ENCODE results near the gene USP30. TPM values are rescaled to one million over a fixed set of nuclear protein-coding genes. Genes with fewer than 3 reads are reported as not detected.
A peak's percentile ranks its signal among the peaks of the same experiment; 100 is the strongest.
"Not testable (repeated sequence)": the region's sequence is repeated elsewhere in the genome, so short reads cannot be mapped to it uniquely, and the experiment has no call there.

Gene USP30
- total RNA-seq, 1 donor from 2014 or later, result 6.8 TPM

- Mint-ChIP-seq H3K4me3 (ENCODE audit: low read depth) (no peak overlapping the region), H3K9me3 (no peaks in the 10 kb centered on the region), H3K27me3 (ENCODE audit: low read depth) (peaks cover 8% of the 10 kb centered on the region), H3K27ac (no peak overlapping the region), H3K36me3 (ENCODE audit: low read depth) (no peaks in the 10 kb centered on the region), H3K4me1 (ENCODE audit: low read depth) (no peaks in the 10 kb centered on the region)
- no peak for DNase-seq (ENCODE audit: low spot score)
- intact Hi-C loops (cut with micrococcal nuclease), result no loop called here
Observed at GRCh38 chr12:109029411-109029810, 23.0 kb upstream of the USP30 start.

GRCh38 chr12:109033239-109034196 is 18.9 kb upstream of the USP30 start:
- intact Hi-C loops (cut with micrococcal nuclease), result no loop called here
- Mint-ChIP-seq H3K4me1 (ENCODE audit: low read depth) (no peaks in the 10 kb centered on the region), H3K36me3 (ENCODE audit: low read depth) (no peaks in the 10 kb centered on the region), H3K4me3 (ENCODE audit: low read depth) (no peak overlapping the region), H3K27ac (no peak overlapping the region), H3K27me3 (ENCODE audit: low read depth) (peaks cover 12% of the 10 kb centered on the region), H3K9me3 (peaks cover 9% of the 10 kb centered on the region)
- DNase-seq (ENCODE audit: low spot score), result no peak

- Mint-ChIP-seq H3K4me3 (ENCODE audit: low read depth) (no peak overlapping the region), H3K36me3 (ENCODE audit: low read depth) (no peaks in the 10 kb centered on the region)
- intact Hi-C loops (cut with micrococcal nuclease), result no loop called here
Observed at GRCh38 chr12:109036975-109037374, 15.4 kb upstream of the USP30 start.

GRCh38 chr12:109044241-109044640 is 8.1 kb upstream of the USP30 start:
- peaks cover 17% of the 10 kb centered on the region for H3K27me3 Mint-ChIP-seq (ENCODE audit: low read depth)

More at GRCh38 chr12:109036975-109037374, 15.4 kb upstream of the USP30 start:
- Mint-ChIP-seq H3K9me3 (peaks cover 16% of the 10 kb centered on the region), H3K27me3 (ENCODE audit: low read depth) (peaks cover 13% of the 10 kb centered on the region), H3K4me1 (ENCODE audit: low read depth) (no peaks in the 10 kb centered on the region), H3K27ac (no peak overlapping the region)
- no peak for DNase-seq (ENCODE audit: low spot score)

GRCh38 chr12:109047081-109047805 is 5.1 kb upstream of the USP30 start:
- no peak for DNase-seq (ENCODE audit: low spot score)
- Mint-ChIP-seq H3K4me3 (ENCODE audit: low read depth) (no peak overlapping the region), H3K36me3 (ENCODE audit: low read depth) (peaks cover 3% of the 10 kb centered on the region), H3K4me1 (ENCODE audit: low read depth) (peaks cover 3% of the 10 kb centered on the region), H3K9me3 (no peaks in the 10 kb centered on the region), H3K27ac (no peak overlapping the region), H3K27me3 (ENCODE audit: low read depth) (peaks cover 14% of the 10 kb centered on the region)
- intact Hi-C loops (cut with micrococcal nuclease), result no loop called here

More at GRCh38 chr12:109044241-109044640, 8.1 kb upstream of the USP30 start:
- H3K4me1 Mint-ChIP-seq (ENCODE audit: low read depth), result no peaks in the 10 kb centered on the region
- H3K27ac Mint-ChIP-seq, result no peak overlapping the region
- no peak for DNase-seq (ENCODE audit: low spot score)
- no peaks in the 10 kb centered on the region for H3K36me3 Mint-ChIP-seq (ENCODE audit: low read depth)
- peaks cover 7% of the 10 kb centered on the region for H3K9me3 Mint-ChIP-seq
- intact Hi-C loops (cut with micrococcal nuclease), result no loop called here
- H3K4me3 Mint-ChIP-seq (ENCODE audit: low read depth), result no peak overlapping the region

- intact Hi-C loops (cut with micrococcal nuclease), result not testable (repeated sequence)
Observed at GRCh38 chr12:109048706-109049105, 3.7 kb upstream of the USP30 start.

GRCh38 chr12:109049794-109050193 is 2.6 kb upstream of the USP30 start:
- peaks cover 11% of the 10 kb centered on the region for H3K4me1 Mint-ChIP-seq (ENCODE audit: low read depth)
- intact Hi-C loops (cut with micrococcal nuclease), result loop anchor here (5.0 kb wide), 1 partner anchor 487 kb away; the partner anchor contains the start of genes ISCU and SART3
- not testable (repeated sequence) for H3K36me3 Mint-ChIP-seq (ENCODE audit: low read depth); H3K4me3 Mint-ChIP-seq (ENCODE audit: low read depth); H3K27me3 Mint-ChIP-seq (ENCODE audit: low read depth); H3K27ac Mint-ChIP-seq; H3K9me3 Mint-ChIP-seq; DNase-seq (ENCODE audit: low spot score)

More at GRCh38 chr12:109048706-109049105, 3.7 kb upstream of the USP30 start:
- not testable (repeated sequence) for H3K4me3 Mint-ChIP-seq (ENCODE audit: low read depth); H3K4me1 Mint-ChIP-seq (ENCODE audit: low read depth); H3K36me3 Mint-ChIP-seq (ENCODE audit: low read depth); H3K27ac Mint-ChIP-seq; H3K27me3 Mint-ChIP-seq (ENCODE audit: low read depth); H3K9me3 Mint-ChIP-seq; DNase-seq (ENCODE audit: low spot score)

- Mint-ChIP-seq H3K36me3 (ENCODE audit: low read depth) (peaks cover 4% of the 10 kb centered on the region), H3K4me1 (ENCODE audit: low read depth) (peaks cover 11% of the 10 kb centered on the region), H3K4me3 (ENCODE audit: low read depth) (peak overlapping the region; percentile 96), H3K27ac (peak overlapping the region; percentile 78), H3K9me3 (no peaks in the 10 kb centered on the region), H3K27me3 (ENCODE audit: low read depth) (no peaks in the 10 kb centered on the region)
- intact Hi-C loops (cut with micrococcal nuclease), result loop anchor here (2.0 to 5.0 kb wide), 2 partner anchors 321 to 490 kb away; partner anchors contain the start of genes CORO1C, ISCU and SART3
- no peak for DNase-seq (ENCODE audit: low spot score)
Observed at GRCh38 chr12:109052097-109052413, 321 bp upstream of the USP30 start.

GRCh38 chr12:109053382-109054123 is 1.2 kb downstream of the USP30 start:
- intact Hi-C loops (cut with micrococcal nuclease), result loop anchor here (1.0 to 5.0 kb wide), 4 partner anchors 40 to 491 kb away; partner anchors contain the start of genes ALKBH2, CORO1C, ISCU and SART3
- Mint-ChIP-seq H3K27ac (peak overlapping the region; percentile 98), H3K9me3 (no peaks in the 10 kb centered on the region), H3K4me1 (ENCODE audit: low read depth) (peaks cover 11% of the 10 kb centered on the region), H3K27me3 (ENCODE audit: low read depth) (no peaks in the 10 kb centered on the region), H3K4me3 (ENCODE audit: low read depth) (peak overlapping the region; percentile 96), H3K36me3 (ENCODE audit: low read depth) (peaks cover 4% of the 10 kb centered on the region)
- DNase-seq (ENCODE audit: low spot score), result peak; percentile 22

GRCh38 chr12:109054124-109054513 is 1.7 kb downstream of the USP30 start:
- H3K9me3 Mint-ChIP-seq; H3K27me3 Mint-ChIP-seq (ENCODE audit: low read depth); DNase-seq (ENCODE audit: low spot score); H3K36me3 Mint-ChIP-seq (ENCODE audit: low read depth): not testable (repeated sequence)
- Mint-ChIP-seq H3K4me3 (ENCODE audit: low read depth) (peak overlapping the region; percentile 96), H3K4me1 (ENCODE audit: low read depth) (peaks cover 11% of the 10 kb centered on the region), H3K27ac (peak overlapping the region; percentile 98)
- intact Hi-C loops (cut with micrococcal nuclease), result loop anchor here (5.0 kb wide), 1 partner anchor 492 kb away; the partner anchor contains the start of genes ISCU and SART3

- no peak for DNase-seq (ENCODE audit: low spot score)
- Mint-ChIP-seq H3K27me3 (ENCODE audit: low read depth) (no peaks in the 10 kb centered on the region), H3K36me3 (ENCODE audit: low read depth) (peaks cover 4% of the 10 kb centered on the region), H3K4me3 (ENCODE audit: low read depth) (peak overlapping the region; percentile 13), H3K4me1 (ENCODE audit: low read depth) (peaks cover 11% of the 10 kb centered on the region), H3K27ac (peak overlapping the region; percentile 98), H3K9me3 (no peaks in the 10 kb centered on the region)
- intact Hi-C loops (cut with micrococcal nuclease), result loop anchor here (5.0 kb wide), 1 partner anchor 492 kb away; the partner anchor contains the start of genes ISCU and SART3
Observed at GRCh38 chr12:109054520-109054919, 2.1 kb downstream of the USP30 start.

GRCh38 chr12:109056891-109057290 is 4.5 kb downstream of the USP30 start:
- Mint-ChIP-seq H3K4me1 (ENCODE audit: low read depth) (peaks cover 11% of the 10 kb centered on the region), H3K27ac (no peak overlapping the region), H3K9me3 (no peaks in the 10 kb centered on the region), H3K27me3 (ENCODE audit: low read depth) (no peaks in the 10 kb centered on the region), H3K36me3 (ENCODE audit: low read depth) (peaks cover 7% of the 10 kb centered on the region), H3K4me3 (ENCODE audit: low read depth) (no peak overlapping the region)
- intact Hi-C loops (cut with micrococcal nuclease), result no loop called here
- DNase-seq (ENCODE audit: low spot score), result no peak

Measured in activated T-helper 2 cell treated with anti-CD3 and anti-CD28 coated beads, Interferon-gamma antibody, Interleukin-2, Interleukin-4, amounts not matched to agents 10 μg/mL and 5 μg/mL and 100 μg/mL, durations not matched to agents 14 hours and 24 hours and 36 hours (primary cell).